Measurements from ENCODE around the gene JAML. TPM values are rescaled to one million over a fixed set of nuclear protein-coding genes. Genes with fewer than 3 reads are reported as not detected.

The JAML gene
- total and polyA plus RNA-seq, 2 of the 4 experiments (the other 2 are of a cell fraction): not detected

DNA sequence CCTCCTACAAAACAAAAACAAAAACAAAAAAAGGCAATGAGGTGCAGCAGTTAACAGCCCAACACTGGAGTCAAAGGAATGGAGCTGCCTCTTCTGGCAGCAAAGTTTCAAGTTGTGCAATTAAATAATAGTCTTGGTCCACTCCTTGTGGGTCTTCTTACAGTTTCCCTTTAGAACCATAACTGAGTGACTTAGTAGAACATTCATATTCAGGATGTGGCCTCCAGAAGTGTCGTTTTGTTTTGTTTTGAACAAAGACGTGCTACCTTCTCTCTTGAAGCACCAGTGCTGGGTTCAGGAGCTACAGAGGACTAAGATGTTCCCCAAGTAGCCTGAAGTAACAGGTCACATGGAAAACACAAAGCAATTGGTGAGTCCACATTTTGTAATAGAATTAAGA, 2.0 kb upstream of the JAML start:
- Histone ChIP-seq H3K79me1 (ENCODE audit: low read depth in 1 of 2, low read length in 2 of 2) (no peaks in the 10 kb centered on the region), H3K4me3 (ENCODE audit: insufficient read depth, low read depth, low read length) (no peak overlapping the region), H4K5ac (ENCODE audit: low read depth, low read length) (no peak overlapping the region), H3K36me3 (ENCODE audit: control insufficient read depth, insufficient read depth, low read length) (no peaks in the 10 kb centered on the region), H2AK9ac (replicated peaks; ENCODE audit: low read depth, low read length, poor library complexity) (no peak overlapping the region), H2BK20ac (ENCODE audit: low read depth, low read length) (no peak overlapping the region), H4K20me1 (ENCODE audit: insufficient read depth, low read length) (no peaks in the 10 kb centered on the region), H3K4me1 (ENCODE audit: control insufficient read depth, insufficient read depth, low read length) (no peaks in the 10 kb centered on the region), H3K27ac (ENCODE audit: insufficient read depth, low read length) (no peak overlapping the region), H3K23ac (ENCODE audit: low read depth, low read length) (no peak overlapping the region), H2AK5ac (ENCODE audit: low read depth, low read length) (no peak overlapping the region), H3K18ac (ENCODE audit: low read depth, low read length) (no peak overlapping the region), H4K91ac (ENCODE audit: insufficient read depth, low read depth, low read length) (no peak overlapping the region), H2BK120ac (ENCODE audit: low read depth, low read length) (no peak overlapping the region), H3K4me2 (ENCODE audit: low read depth, low read length) (no peak overlapping the region), H3K9ac (ENCODE audit: low read depth, low read length) (no peak overlapping the region), H3K9me3 (ENCODE audit: control insufficient read depth, insufficient read depth, low read length) (no peaks in the 10 kb centered on the region), H3K4ac (ENCODE audit: low read depth, low read length) (no peak overlapping the region), H3K14ac (replicated peaks; ENCODE audit: low read depth, low read length) (no peak overlapping the region), H2BK5ac (ENCODE audit: low read depth, low read length, poor library complexity, severe bottlenecking) (no peak overlapping the region), H3K56ac (ENCODE audit: extremely low read depth, insufficient read depth, low read length) (no peak overlapping the region), H3K27me3 (ENCODE audit: control insufficient read depth, insufficient read depth, low read length) (no peaks in the 10 kb centered on the region; the same call in 1 of the 2 replicates), H3K9me1 (ENCODE audit: insufficient read depth, low read length) (no peaks in the 10 kb centered on the region), H2AFZ (replicated peaks; ENCODE audit: low read length, poor library complexity) (no peak overlapping the region), H2BK15ac (ENCODE audit: low read depth, low read length) (no peak overlapping the region), H4K8ac (ENCODE audit: low read depth in 2 of 2, low read length in 2 of 2) (no peak overlapping the region)
- dilution Hi-C loops (cut with HindIII; ENCODE audit: low sequenced_read_pairs, unreplicated experiment): no loop called here
- DNase-seq (no peak), ATAC-seq (ENCODE audit: low read depth) (no peak)
- in situ Hi-C loops (cut with MboI; ENCODE audit: low sequenced_read_pairs): no loop called here
- TF ChIP-seq MXI1 (IDR thresholded peaks at IDR 0.05; ENCODE audit: borderline replicate concordance, low read depth, low read length): no peak
- no peak for TF ChIP-seq FOS (IDR thresholded peaks at IDR 0.05; ENCODE audit: low read depth, low read length)
- TF ChIP-seq CEBPB (IDR thresholded peaks at IDR 0.05; ENCODE audit: low read depth, low read length): no peak
- TF ChIP-seq SMC3 (IDR thresholded peaks at IDR 0.05; ENCODE audit: low read depth, low read length): no peak
- TF ChIP-seq NFE2L2 (IDR thresholded peaks at IDR 0.05; ENCODE audit: low read depth, low read length): no peak
- no peak for TF ChIP-seq BHLHE40 (IDR thresholded peaks at IDR 0.05; ENCODE audit: low read depth, low read length)
- TF ChIP-seq, protein P1, sequence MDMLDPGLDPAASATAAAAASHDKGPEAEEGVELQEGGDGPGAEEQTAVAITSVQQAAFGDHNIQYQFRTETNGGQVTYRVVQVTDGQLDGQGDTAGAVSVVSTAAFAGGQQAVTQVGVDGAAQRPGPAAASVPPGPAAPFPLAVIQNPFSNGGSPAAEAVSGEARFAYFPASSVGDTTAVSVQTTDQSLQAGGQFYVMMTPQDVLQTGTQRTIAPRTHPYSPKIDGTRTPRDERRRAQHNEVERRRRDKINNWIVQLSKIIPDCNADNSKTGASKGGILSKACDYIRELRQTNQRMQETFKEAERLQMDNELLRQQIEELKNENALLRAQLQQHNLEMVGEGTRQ (IDR thresholded peaks at IDR 0.05; ENCODE audit: low read depth, low read length): no peak
- no peak for TF ChIP-seq RCOR1 (IDR thresholded peaks at IDR 0.05; ENCODE audit: insufficient replicate concordance, low read length)
- TF ChIP-seq POLR2A (IDR thresholded peaks at IDR 0.05; ENCODE audit: low read depth, low read length): no peak
- TF ChIP-seq, protein P2, sequence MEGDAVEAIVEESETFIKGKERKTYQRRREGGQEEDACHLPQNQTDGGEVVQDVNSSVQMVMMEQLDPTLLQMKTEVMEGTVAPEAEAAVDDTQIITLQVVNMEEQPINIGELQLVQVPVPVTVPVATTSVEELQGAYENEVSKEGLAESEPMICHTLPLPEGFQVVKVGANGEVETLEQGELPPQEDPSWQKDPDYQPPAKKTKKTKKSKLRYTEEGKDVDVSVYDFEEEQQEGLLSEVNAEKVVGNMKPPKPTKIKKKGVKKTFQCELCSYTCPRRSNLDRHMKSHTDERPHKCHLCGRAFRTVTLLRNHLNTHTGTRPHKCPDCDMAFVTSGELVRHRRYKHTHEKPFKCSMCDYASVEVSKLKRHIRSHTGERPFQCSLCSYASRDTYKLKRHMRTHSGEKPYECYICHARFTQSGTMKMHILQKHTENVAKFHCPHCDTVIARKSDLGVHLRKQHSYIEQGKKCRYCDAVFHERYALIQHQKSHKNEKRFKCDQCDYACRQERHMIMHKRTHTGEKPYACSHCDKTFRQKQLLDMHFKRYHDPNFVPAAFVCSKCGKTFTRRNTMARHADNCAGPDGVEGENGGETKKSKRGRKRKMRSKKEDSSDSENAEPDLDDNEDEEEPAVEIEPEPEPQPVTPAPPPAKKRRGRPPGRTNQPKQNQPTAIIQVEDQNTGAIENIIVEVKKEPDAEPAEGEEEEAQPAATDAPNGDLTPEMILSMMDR (conservative IDR thresholded peaks at IDR 0.05; ENCODE audit: low read depth, low read length): no peak
- no peak for TF ChIP-seq MAZ (IDR thresholded peaks at IDR 0.05; ENCODE audit: borderline replicate concordance, low read depth, low read length)
- intact Hi-C loops (cut with micrococcal nuclease): no loop called here
- POLR2A ChIA-PET (ENCODE audit: unreplicated experiment): no interaction called here
- BruUV-seq (replicated peaks): no TSS peak
- CTCF ChIA-PET: no interaction called here
- WGBS, 2 experiments (ENCODE audit: extremely low coverage in 2 of 2, insufficient read length in 1 of 2): no CpG with 5 or more reads among the region's 2 CpGs
